ENCODE results near the gene GALNT13. TPM values are rescaled to one million over a fixed set of nuclear protein-coding genes. Genes with fewer than 3 reads are reported as not detected.

The GALNT13 gene
- total RNA-seq, 3 donors from 2014 or later, result 0.33 to 17.3 (median 0.44) TPM

- no peak for DNase-seq (ENCODE audit: low spot score in 2 of 2)
- TF ChIP-seq POLR2AphosphoS5 (IDR thresholded peaks at IDR 0.05) (no peak), POLR2A (IDR thresholded peaks at IDR 0.05) (no peak), CTCF (IDR thresholded peaks at IDR 0.05) (no peak)
- H3K4me3 ChIP-seq, result no peak overlapping the region
- no peaks in the 10 kb centered on the region for H3K36me3 ChIP-seq
- no peak overlapping the region for H3K27ac ChIP-seq
- H3K4me1 ChIP-seq, result no peaks in the 10 kb centered on the region
- H3K9me3 ChIP-seq, result no peaks in the 10 kb centered on the region
- H3K27me3 ChIP-seq, result no peaks in the 10 kb centered on the region
- intact Hi-C loops (cut with DNase I; ENCODE audit: low total_unique reads), result no loop called here
Measured at GRCh38 chr2:154306266-154306970, 434.7 kb downstream of the GALNT13 start.

- TF ChIP-seq POLR2AphosphoS5 (IDR thresholded peaks at IDR 0.05) (no peak), CTCF (IDR thresholded peaks at IDR 0.05) (no peak), POLR2A (IDR thresholded peaks at IDR 0.05) (no peak)
- Histone ChIP-seq H3K4me3 (no peak overlapping the region), H3K27me3 (no peaks in the 10 kb centered on the region), H3K9me3 (no peaks in the 10 kb centered on the region), H3K27ac (no peak overlapping the region), H3K4me1 (no peaks in the 10 kb centered on the region), H3K36me3 (no peaks in the 10 kb centered on the region)
- DNase-seq (ENCODE audit: low spot score in 2 of 2), result no peak
- intact Hi-C loops (cut with DNase I; ENCODE audit: low total_unique reads), result no loop called here
Measured at GRCh38 chr2:154307007-154307406, 435.3 kb downstream of the GALNT13 start.

- Histone ChIP-seq H3K27me3 (no peaks in the 10 kb centered on the region), H3K9me3 (no peaks in the 10 kb centered on the region), H3K4me3 (no peak overlapping the region), H3K4me1 (no peaks in the 10 kb centered on the region), H3K27ac (no peak overlapping the region), H3K36me3 (no peaks in the 10 kb centered on the region)
- intact Hi-C loops (cut with DNase I; ENCODE audit: low total_unique reads), result no loop called here
- DNase-seq (ENCODE audit: low spot score in 2 of 2), result no peak
- TF ChIP-seq POLR2AphosphoS5 (IDR thresholded peaks at IDR 0.05) (no peak), POLR2A (IDR thresholded peaks at IDR 0.05) (no peak), CTCF (IDR thresholded peaks at IDR 0.05) (no peak)
Measured at GRCh38 chr2:154324601-154325000, 452.9 kb downstream of the GALNT13 start.

- DNase-seq (ENCODE audit: low spot score in 2 of 2), result no peak
- Histone ChIP-seq H3K4me3 (no peak overlapping the region), H3K9me3 (no peaks in the 10 kb centered on the region), H3K27me3 (no peaks in the 10 kb centered on the region), H3K36me3 (no peaks in the 10 kb centered on the region), H3K4me1 (no peaks in the 10 kb centered on the region), H3K27ac (no peak overlapping the region)
- intact Hi-C loops (cut with DNase I; ENCODE audit: low total_unique reads), result no loop called here
- TF ChIP-seq POLR2AphosphoS5 (IDR thresholded peaks at IDR 0.05) (no peak), POLR2A (IDR thresholded peaks at IDR 0.05) (no peak), CTCF (IDR thresholded peaks at IDR 0.05) (no peak)
Measured at GRCh38 chr2:154329510-154329909, 457.8 kb downstream of the GALNT13 start.

GRCh38 chr2:154331784-154332183, 460.1 kb downstream of the GALNT13 start:
- Histone ChIP-seq H3K36me3 (no peaks in the 10 kb centered on the region), H3K27ac (no peak overlapping the region), H3K9me3 (no peaks in the 10 kb centered on the region), H3K4me3 (no peak overlapping the region), H3K4me1 (no peaks in the 10 kb centered on the region), H3K27me3 (no peaks in the 10 kb centered on the region)
- TF ChIP-seq POLR2A (IDR thresholded peaks at IDR 0.05) (no peak), CTCF (IDR thresholded peaks at IDR 0.05) (no peak), POLR2AphosphoS5 (IDR thresholded peaks at IDR 0.05) (no peak)
- DNase-seq (ENCODE audit: low spot score in 2 of 2), result no peak
- intact Hi-C loops (cut with DNase I; ENCODE audit: low total_unique reads), result no loop called here

All from breast epithelium (tissue), 4 donors.